GM12875 (cell line): Measurements from ENCODE around the gene VARS1.

Experiments
- H3K4me3 ChIP-seq: one replicate; pipeline ENCODE4 v1.5.1; 2011; ENCODE audit warnings: low read depth, low read length, control low read depth
- CTCF ChIP-seq: IDR thresholded peaks from 2 replicates; pipeline ENCODE4 v1.5.1; 2011; ENCODE audit warnings: low read depth, mild to moderate bottlenecking, control low read depth, inconsistent platforms, low read length, moderate library complexity, borderline replicate concordance; ENCODE audit not compliant: insufficient read depth

The VARS1 gene

GRCh38 chr6:31750411-31751022 lies 45.0 kb downstream of the VARS1 start:
- no peak for TF ChIP-seq CTCF
- H3K4me3 ChIP-seq: no peak overlapping the region

GRCh38 chr6:31749301-31750036 lies 46.1 kb downstream of the VARS1 start:
- TF ChIP-seq CTCF: no peak
- no peak overlapping the region for H3K4me3 ChIP-seq
